Activated CD4-positive, alpha-beta T cell treated with anti-CD3 and anti-CD28 coated beads, Interleukin-2, amount 50 U/mL, for 24 hours (primary cell): Measurements from ENCODE around the gene CHIC2.

Experiments used
- DNase-seq, 2 donors: peaks; one replicate each; pipeline ENCODE4 v3.0.0-alpha.2; 2020; ENCODE audit warnings: low read depth in 1 of 2, low spot score in 1 of 2

The CHIC2 gene

DNA sequence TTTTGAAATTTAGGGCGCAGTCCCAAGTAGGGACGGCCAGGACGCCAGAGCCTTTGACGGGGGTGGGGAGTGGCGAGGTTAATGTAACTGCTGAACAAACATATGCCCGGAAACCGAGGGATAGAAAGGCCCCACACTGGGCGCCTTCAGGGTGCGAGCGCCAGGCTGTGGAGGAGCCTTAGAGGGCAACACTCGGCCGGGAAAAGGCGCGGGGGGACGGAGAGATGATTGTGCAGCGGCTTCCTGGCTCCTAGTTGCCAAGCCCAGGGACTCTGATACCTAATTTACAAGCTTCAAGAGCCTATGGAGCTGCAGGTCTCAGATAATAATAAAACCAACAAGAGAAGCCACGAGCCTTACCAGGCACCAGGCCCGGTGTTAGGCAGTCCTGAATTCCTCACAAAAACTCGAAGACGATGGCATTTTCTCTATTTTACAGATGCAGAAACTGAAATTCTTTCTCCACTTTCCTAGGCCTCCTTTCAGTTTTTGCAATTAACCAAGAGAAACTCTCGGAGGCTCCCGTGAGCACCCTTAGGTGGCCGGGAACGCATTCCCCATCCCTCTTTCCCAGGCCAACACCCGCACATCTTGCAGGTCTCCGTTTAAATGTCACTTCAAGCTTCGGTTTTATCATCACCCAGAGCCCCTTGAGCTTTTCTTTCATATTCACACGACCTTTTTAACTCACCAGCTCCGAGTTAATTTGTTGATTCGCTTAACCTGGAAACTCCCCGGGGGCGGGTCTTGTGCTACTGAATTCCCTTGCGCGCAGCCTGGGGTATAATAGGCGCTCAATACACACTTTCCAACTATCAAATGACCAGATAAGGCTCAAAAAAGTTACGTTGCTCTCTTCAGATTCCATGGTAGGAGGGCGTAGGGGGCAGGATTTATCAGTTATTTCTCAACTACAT, 29.2 kb upstream of the CHIC2 start:
- DNase-seq = no peak

DNA sequence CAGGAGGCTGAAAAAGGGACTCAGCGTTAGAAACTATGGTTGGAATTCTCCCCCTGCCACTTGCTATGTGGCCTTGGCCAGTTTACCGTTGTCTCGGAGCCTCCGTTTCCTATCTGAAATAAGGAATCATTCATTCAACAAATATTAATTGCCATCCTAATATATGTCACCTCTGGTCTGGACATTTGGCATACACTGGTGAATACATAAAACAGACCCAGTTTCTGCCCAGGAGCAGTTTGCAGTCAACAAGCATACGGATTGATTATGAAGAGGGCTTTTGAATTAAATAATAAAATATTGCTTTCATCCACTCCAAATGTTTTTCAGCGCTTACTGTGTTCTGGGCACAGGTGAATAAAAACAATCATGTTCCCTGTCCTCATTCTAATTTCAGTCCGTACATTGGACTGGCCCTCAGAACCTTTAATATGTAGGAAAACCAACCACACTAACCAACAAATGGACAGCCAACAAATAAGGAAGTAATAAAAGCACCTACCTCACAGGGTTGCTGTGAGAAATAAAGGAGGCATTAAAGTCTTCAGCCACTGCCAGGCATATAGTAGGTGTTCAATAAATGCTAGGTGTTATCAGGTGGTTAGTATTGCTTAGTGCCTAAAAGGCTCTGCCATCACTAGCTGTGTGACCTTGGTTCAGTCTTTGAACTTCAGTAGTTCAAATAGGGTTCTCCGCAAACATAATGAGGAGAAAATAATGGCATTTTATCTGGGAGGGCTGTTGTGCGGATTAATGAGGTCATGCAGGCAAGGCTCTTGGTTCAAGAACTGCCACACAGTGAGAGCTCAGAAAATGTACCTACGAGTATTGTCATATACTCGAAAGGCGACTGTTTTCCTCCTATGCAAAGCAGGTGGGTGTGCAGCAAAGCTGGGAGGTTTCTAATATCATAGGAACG, 28.3 kb upstream of the CHIC2 start:
- DNase-seq = no peak

DNA sequence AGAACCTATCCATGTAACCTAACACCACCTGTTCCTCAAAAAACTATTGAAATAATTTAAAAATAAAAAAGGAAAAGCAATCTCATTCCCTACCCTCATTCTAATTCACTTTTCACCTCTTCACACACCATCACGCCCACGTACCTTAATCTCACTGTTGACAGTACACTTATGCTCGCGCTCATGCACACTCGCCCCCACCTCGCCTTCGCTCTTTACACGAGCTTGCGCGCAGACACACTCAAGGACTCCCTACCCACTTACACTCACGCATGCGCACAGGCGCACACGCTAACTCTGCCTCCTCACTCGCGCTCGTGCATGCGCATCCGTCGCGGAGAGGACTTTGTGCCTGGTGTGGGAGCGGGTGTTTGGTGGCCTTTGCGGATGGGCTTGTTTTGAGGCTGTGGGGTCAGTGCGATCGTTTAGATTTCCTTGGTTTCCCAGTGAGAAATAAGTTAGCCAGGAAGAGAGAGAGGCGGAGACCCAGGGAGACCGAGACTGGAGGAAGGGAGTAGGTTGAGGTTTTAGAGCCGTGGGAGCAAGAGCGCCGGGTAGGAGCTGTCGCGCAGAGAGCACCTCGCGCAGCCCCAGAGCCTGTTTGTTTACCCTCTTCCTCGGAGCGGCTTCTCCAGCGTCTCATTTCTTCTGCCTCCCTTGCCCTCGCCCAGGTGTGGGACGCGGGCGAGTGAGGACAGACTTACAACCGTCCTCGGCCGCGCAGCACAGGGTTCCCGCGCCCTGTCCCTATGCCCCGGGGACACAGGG, 27.4 kb upstream of the CHIC2 start:
- DNase-seq = peak; percentile 49 to 70

DNA sequence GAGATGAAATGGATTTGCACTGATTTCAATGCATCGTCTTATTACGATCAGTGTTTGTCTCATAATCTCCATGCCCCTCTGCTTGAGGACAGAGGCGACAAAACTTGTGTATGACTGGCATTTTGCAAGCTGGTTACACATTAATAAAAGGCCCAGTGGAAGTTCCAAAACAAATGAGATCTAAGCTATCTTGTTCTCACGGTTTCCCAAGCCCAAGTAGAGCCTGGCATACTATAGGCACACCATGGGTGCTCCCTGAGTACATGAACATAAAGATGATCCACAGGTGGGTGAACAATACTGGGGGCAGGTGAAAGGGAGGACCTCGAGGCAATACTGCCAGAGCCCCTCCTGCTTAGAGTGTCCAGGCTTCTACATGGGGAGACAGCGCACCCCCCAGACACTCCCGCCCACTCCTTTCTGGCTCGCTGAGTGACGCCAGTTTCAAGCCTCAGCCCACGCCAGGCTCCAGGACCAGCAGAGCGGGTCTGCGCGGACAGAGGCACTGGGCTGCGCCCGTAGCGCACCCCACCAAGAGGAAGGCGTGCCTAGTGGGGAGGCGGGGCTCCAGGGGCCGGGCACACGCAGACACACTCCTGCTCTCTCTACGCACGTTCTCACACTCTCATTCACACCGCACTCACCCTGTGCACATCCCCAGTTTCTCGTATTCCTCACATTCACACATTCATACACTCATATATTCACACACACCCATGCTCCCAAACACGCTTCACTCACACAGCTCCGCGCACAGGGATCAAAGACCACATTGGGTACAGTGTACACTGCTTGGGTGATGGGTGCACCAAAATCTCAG, 26.6 kb upstream of the CHIC2 start:
- no peak for DNase-seq

DNA sequence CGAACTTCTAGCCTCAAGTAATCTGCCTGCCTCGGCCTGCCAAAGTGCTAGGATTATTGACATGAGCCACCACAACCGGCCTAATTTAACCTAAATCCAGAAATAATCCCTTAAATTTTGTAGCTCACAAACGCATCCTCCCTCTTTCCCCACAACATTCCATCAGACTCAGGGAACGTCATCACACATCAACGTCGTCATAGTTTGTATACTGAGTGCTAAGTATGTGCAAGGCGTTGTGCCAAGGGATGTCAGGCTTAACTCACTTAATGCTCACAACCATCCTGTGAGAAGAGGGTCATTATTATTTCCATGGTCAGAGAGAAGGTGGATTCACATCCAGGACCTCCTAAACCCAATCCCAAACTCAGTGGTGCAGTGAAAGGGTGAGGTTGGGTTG, 26.0 kb upstream of the CHIC2 start:
- DNase-seq = no peak

DNA sequence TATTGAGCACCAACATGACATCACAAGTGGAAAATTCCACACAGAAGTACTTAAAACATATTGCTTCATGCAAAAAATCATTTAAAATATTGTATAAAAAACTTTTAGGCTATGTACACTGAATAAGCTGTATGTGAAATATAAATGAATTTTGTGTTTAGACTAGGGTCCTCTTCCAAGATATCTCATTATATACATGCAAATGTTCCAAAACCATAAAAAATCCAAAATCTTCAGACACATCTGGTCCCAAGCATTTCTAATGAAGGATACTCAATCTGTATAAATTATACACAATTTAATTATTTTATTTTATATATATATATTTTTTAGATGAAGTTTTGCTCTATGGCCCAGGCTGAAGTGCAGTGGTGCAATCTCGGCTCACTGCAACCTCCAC, 25.5 kb upstream of the CHIC2 start:
- DNase-seq = no peak

DNA sequence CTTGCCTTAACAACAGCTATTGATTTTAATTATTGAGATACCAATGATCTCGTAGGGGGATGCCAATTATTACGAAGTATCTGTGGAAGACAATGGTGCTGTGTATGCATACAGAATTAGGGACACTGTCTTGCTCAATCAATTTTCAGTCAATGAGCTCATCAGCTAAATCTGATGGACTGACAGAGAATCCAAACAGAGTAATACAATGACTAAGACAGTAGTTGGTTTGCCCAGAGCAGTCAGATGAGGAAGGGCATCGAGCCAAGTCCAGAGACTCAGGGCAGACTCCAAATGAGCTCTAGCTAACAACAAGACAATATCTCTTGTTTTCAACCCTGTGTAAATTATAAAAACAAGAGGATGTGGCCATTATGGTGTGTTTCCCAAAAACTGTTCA, 20.9 kb upstream of the CHIC2 start:
- DNase-seq = no peak

DNA sequence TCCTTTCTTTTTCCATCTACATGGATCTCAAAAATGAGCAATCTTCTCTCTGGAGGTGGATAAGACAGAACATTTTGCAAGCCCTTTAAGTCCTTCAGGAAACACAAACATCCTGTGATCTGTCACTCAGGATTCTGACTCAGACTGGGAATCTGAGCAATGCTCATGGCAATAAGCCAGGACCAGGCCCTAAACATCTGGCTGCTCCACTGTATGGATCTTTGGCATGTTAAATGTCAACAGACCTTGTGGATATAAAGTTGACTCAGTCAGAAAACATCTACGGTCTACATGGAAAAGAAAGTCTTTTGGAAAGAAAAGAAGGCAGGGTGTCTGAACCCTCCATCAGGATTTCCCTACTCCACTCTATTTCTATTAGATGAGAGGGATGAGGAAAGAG, 17.8 kb upstream of the CHIC2 start:
- DNase-seq = no peak

DNA sequence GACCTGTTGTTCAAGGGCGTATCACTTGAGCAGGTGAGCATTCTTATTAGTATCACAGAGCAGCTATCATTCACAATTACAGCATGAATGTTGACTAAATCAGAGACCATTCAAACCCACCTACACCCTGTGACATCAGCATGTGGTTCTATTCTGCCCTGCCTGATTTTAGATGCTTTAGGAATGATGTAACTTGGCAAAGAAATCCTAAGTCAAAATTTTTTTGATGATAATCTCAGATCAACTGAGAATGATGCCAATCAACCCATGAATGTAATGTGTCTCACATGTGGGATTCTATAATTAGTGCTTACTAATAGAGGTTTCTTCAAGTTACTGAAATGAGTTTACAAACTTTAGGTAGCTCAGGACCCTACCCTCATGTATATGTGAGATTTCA, 13.4 kb upstream of the CHIC2 start:
- no peak for DNase-seq

DNA sequence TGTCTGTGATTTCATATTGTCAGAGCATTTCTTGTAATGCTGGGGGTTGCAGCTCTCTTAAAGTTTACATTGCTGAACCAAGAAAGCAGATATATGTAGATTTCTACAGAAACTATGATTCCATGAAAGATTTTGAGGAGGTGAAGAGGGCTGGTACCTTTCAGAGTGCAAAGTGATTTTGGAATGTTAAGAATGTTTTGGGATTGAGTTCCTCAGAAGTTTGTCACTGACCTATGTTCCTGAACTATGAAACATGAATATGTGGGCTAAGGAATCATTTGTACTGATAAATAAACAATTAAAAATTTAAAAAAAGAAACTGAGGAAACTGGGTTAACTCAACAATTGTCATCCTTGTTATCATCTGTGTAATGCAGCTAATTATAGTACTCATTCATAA, 12.3 kb upstream of the CHIC2 start:
- DNase-seq = no peak

DNA sequence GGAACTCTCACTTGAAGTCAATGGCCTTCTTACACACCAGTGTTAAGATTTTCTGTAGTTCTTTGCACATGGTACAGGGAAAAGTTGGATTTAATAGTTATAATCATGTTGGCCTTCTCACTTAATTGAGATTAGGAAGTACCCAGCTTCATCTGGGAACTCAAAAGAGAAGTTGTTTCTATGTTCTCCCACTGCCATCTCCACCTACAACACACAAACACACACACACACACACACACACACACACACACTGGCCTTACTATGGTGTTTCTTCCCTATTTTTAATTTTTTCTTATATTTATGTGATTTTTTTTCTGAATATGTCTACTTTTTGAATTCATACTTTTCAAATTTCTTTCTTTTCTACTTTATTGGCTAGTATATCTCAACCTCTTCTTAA, 10.0 kb upstream of the CHIC2 start:
- no peak for DNase-seq

DNA sequence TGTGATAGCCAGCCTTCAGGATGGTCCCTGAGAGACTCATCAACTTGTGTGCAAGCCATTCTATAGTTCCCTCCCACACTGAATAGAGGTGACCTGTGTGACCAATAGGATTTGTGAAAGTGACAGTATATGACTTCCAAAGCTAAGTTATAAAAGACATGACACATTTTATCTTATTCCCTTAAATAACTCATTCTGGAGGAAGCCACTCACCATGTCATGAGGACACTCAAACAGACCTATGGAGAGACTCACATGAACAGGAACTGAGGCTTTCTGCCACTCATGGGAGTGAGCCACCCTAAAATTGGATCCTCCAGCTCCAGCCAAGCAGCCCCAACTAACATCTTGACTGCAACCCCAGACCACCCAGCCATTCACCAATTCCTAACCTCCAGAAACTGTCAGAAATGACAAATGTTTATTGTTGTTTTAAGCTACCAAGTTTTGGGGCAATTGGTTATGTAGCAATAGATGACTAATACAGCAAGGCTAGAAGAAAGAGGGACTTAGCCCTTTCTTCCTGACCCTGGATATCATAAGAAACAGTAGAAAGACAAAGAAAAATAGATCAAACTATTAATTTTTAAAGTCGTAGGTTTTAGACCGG, 9.0 kb upstream of the CHIC2 start:
- no peak for DNase-seq

DNA sequence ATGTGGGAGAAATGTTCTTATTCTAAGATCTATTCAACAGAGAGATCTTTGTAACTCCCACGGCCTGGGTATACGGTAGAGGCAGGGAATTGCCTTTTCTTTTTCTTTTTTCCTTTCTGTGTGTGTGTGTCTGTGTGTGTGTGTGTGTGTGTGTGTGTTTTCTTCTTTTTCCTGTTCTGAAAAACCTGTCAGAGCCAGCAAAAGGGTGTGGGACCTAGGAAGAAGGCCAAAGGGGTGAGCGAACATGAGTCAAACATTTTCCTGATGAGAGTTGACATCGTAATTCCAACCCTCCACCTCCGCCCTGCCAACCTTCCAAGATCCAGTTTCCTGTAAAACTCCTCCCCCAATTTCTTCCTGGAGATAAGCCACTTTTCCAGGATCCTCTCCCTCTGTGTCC, 2.8 kb upstream of the CHIC2 start:
- no peak for DNase-seq

DNA sequence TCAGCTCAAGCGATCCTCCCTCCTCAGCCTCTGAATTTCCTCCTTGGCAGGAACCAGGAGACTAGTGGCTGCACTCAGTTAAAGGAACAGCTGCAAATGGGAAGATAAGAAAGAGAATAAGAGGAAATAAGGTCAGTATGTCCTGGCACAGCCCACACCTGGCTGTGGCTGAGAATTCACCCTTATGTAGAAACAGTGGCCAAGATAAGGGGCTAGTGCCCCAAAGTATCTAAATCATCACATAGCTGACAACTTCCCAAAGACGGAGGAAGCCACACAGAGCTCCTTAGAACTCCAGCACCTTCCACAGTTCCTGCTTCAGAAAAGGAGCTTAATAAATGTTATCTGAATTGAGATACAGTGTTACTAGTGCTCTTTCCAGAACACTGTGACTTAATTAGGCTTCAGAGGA, 2.3 kb upstream of the CHIC2 start:
- DNase-seq = no peak

DNA sequence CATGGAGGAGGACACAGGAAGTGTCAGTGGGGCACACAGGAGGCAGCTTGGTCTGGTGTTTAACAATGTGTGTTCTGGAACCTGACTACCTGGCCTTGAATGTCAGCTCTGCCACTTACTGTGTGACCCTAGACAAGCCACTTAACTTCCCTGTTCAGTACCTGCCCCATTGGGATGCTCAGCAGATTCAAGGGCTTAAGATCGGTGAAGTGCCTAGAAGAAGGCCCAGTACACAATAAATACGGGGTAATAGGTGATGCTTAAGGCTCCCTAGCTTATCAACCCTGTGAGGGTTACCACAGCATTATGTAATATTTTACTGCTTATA, 1.6 kb upstream of the CHIC2 start:
- no peak for DNase-seq

DNA sequence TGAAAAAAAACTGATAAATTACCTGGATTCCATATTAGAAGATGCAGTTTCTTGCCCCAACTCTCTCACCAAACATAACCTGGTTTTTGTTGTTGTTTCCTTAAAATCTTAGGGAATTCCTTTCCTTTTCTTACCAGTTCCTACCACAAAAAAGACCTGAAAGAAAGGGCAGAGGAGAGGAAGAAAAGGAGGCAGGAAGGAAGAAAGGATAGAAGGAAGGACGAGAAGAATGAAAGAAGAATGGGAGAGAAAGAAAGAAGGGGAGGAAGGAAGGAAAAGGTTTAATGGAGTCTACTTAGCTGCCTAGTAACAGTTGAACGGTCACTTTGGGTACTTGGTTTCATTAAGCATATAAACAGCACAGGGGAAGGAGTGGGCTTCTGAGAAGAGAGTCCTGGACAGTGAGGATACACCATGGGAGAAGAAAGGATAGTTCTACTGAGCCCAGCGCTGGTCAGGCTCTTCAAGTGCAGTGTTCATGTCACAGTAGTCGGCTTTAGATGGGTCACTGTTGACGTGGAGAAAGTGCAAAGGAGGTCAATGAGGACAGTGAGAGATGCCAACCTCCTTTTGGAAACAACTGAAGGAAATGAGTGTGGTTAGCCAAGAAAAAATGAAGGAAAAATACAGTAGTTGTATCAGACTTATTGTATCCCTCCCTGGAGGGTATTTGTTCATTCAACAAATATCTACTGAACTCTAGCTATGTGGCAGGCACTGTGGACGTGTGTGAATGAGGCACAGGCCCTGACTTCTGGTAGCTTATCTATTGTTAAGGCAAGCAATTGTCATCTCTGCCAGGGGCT, 1.1 kb upstream of the CHIC2 start:
- DNase-seq = no peak

DNA sequence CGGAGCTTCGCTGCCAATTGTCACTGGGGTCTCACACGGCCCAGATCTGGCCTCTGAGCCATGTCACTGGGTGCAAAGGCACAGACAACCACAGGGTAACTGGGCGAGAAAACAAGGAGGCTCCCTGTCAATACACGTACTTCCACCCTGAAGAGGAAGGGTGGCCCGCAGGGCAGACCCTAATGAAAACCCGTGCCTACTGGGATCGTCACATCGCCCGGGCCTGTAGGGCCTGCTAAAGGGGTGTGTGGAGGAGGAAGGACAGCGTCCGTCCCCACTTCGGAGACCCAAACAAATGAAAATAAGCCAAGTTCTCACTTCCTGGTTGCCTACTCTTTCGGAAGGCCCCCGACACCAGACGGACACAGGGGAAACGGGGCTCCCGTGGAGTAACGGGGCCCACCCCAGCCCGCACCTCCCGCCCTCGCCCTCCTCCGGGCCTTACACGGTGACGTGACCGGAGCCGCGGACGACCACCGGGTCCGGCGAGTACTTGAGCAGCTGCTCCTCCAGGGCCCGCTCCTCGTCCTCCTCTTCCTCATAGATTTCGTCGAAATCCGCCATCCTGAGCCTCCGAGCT, 578 bp downstream of the CHIC2 start:
- DNase-seq = peak in 1 of 2 donors; percentile 14

DNA sequence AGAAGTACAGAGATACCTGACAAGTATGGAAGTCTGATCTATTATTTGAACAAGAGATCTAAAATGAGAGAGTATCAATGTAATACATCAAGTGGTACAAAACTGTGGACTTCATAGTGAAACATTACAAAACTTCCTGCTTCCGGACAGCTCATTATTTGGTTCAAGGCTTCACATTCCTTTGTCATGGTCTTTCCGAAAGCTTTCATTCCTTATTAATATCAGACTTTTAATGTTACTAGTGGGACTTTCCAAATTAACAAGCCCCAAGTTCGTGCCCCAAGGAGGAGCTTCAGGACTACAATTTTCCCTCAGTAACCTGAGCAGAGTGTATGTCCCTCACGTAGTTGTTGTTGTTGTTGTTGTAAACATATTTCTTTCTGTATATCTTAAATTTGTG, 1.2 kb downstream of the CHIC2 start:
- DNase-seq = no peak

DNA sequence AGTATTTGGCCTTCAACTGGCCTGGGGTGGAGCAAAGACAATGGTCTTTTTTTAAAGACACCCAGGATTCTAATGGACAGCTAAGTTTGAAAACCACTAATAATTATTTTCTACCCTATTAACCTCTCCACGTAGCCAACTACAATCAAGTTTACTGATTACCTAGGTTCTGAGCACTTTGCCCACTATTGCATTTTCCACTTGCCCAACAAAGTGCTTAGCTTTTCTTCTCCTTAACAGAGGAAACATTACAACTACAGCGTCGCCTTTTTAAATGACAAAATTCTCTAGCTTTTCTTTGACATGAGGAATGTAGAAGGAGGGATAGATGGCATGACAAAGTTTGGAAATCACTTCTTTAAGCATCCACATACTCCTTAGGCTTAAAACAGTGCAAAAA, 2.0 kb downstream of the CHIC2 start:
- DNase-seq = no peak
